DOHH2 (cell line): Measurements from ENCODE around the gene SLC26A1.

Experiments
- CTCF ChIP-seq: fragments of 200-600 bp; sonication (generic); IDR thresholded peaks from one replicate; pipeline ENCODE4 v1.5.1; 2014; ENCODE audit warnings: antibody characterized with exemption, mild to moderate bottlenecking, low read depth, low read length; ENCODE audit not compliant: poor library complexity, severe bottlenecking
- EZH2phosphoT487 ChIP-seq: fragments of 200-600 bp; sonication (generic); IDR thresholded peaks from 2 replicates; pipeline ENCODE4 v1.6.1; 2017; ENCODE audit warnings: borderline replicate concordance, mild to moderate bottlenecking, antibody characterized with exemption, low read length, moderate library complexity, mixed read lengths

DNA sequence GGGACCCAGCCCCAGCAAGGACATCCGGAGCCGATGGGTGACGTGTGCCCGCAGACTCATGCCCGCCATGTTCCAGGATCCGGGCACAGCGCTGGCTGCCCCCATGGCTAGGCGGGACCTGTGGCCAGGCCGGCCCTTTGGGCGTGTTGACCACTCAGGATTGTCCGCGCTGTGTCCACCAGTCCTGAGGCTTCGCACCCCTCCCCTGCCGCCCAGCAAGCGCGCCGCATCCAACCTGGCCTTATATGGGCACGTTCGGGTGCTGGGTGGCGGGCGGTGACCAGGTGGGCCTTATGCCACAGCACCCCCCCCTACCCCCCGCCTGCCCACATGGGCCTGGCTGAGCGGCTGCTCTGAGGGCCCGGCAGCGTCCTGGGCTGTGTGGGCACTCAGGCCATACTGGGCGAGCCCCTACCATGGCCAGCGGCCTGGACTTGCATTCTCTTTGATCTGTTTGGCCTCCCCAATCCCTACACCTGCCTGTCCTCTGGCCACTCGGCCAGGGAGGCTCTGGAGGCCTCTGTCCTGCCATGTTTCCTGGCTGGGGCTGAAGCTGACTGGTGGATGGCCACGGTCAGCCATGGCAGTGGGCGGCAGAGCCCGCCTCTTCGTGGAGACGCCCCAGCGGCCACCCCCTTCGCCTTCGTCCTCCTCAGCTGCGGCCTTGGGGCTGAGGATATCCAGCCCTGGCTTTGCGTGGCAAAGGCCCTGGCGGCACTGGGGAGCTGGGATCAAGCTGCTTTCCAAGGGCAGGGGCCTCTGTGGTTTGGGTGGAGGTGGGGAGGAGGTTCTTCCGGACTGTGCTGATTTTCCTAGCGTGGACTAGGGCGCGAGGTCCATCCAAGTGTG, 20.2 kb upstream of the SLC26A1 start:
- no peak for TF ChIP-seq CTCF
- TF ChIP-seq EZH2phosphoT487 = no peak
